Measurements from ENCODE around the gene KRT72.

- TF ChIP-seq PKNOX1 (IDR thresholded peaks at IDR 0.05) (no peak), LEF1 (IDR thresholded peaks at IDR 0.05; ENCODE audit: borderline replicate concordance) (no peak), FOXM1 (IDR thresholded peaks at IDR 0.05; ENCODE audit: borderline replicate concordance) (no peak), ELF4 (IDR thresholded peaks at IDR 0.05) (no peak), HDGF (IDR thresholded peaks at IDR 0.05; ENCODE audit: borderline replicate concordance) (no peak), FOXA1 (IDR thresholded peaks at IDR 0.05) (no peak), ARNT (IDR thresholded peaks at IDR 0.05) (no peak), TARDBP (IDR thresholded peaks at IDR 0.05) (no peak), SP1 (IDR thresholded peaks at IDR 0.05) (no peak), ZNF384 (IDR thresholded peaks at IDR 0.05) (no peak), SUZ12 (IDR thresholded peaks at IDR 0.05) (no peak), BHLHE40 (IDR thresholded peaks at IDR 0.05; ENCODE audit: borderline replicate concordance) (no peak)
Measured at GRCh38 chr12:52646613-52647012, 45.4 kb upstream of the KRT72 start.
